ENCODE data around the gene ADGRA3. TPM values are rescaled to one million over a fixed set of nuclear protein-coding genes. Genes with fewer than 3 reads are reported as not detected.

ADGRA3 gene
- total and polyA plus RNA-seq, 8 donors = 4.7 to 87.5 (median 27.8) TPM

DNA sequence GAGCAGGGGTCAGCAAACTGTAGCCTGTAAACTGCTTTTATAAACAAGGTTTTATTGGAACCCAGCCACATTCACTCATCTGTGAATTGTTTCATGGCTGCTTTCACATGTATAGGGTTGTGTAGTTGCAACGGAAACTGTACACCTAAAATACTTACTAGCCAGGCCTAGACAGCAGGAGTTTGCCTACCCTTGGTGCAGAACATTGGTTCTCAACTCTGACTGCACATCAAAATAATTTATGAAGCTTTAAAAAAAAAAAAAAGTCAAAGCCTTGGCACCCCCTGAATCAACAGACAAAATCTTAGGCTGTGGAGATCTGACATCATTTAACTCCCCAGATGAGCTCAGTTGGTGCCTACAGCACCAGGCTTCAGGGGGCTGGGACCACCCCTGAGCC, 27.8 kb downstream of the ADGRA3 start:
- H3K36me3 ChIP-seq = no peaks in the 10 kb centered on the region
- no peak for DNase-seq
- no peak overlapping the region for H3K4me3 ChIP-seq
- H3K27ac ChIP-seq = no peak overlapping the region
- H3K27me3 ChIP-seq = no peaks in the 10 kb centered on the region
- H3K4me1 ChIP-seq = peaks cover 0 to 46% (median 11%) of the 10 kb centered on the region in 4 donors
- intact Hi-C loops (cut with DNase I; ENCODE audit: low total_unique reads) = no loop called here
- 38 to 100% (median 98%) methylated on average over 1 of the region's 1 CpG for WGBS, 5 donors
- TF ChIP-seq EP300 (IDR thresholded peaks at IDR 0.05) (no peak), POLR2A (IDR thresholded peaks at IDR 0.05) (no peak), CTCF (IDR thresholded peaks at IDR 0.05) (no peak), POLR2AphosphoS5 (IDR thresholded peaks at IDR 0.05) (no peak)
- no peaks in the 10 kb centered on the region for H3K9me3 ChIP-seq

GRCh38 chr4:22487328-22487727, 28.5 kb downstream of the ADGRA3 start:
- Histone ChIP-seq H3K4me3 (no peak overlapping the region), H3K27me3 (no peaks in the 10 kb centered on the region), H3K27ac (no peak overlapping the region), H3K9me3 (no peaks in the 10 kb centered on the region), H3K4me1 (peaks cover 0 to 46% (median 11%) of the 10 kb centered on the region in 4 donors), H3K36me3 (no peaks in the 10 kb centered on the region)
- TF ChIP-seq POLR2A (IDR thresholded peaks at IDR 0.05) = no peak
- TF ChIP-seq CTCF (IDR thresholded peaks at IDR 0.05) = no peak
- no peak for TF ChIP-seq EP300 (IDR thresholded peaks at IDR 0.05)
- TF ChIP-seq POLR2AphosphoS5 (IDR thresholded peaks at IDR 0.05) = no peak
- 89 to 93% (median 91%) methylated on average over 5 of the region's 5 CpGs for WGBS, 5 donors
- intact Hi-C loops (cut with DNase I; ENCODE audit: low total_unique reads) = no loop called here
- no peak for DNase-seq

- no peak for TF ChIP-seq POLR2A (IDR thresholded peaks at IDR 0.05)
- TF ChIP-seq CTCF (IDR thresholded peaks at IDR 0.05) = no peak
- no peak for TF ChIP-seq EP300 (IDR thresholded peaks at IDR 0.05)
- no peak for TF ChIP-seq POLR2AphosphoS5 (IDR thresholded peaks at IDR 0.05)
- peaks cover 0 to 49% (median 15%) of the 10 kb centered on the region in 4 donors for H3K4me1 ChIP-seq
- H3K9me3 ChIP-seq = no peaks in the 10 kb centered on the region
- no peak for DNase-seq
- no peaks in the 10 kb centered on the region for H3K36me3 ChIP-seq
- no peaks in the 10 kb centered on the region for H3K27me3 ChIP-seq
- H3K27ac ChIP-seq = no peak overlapping the region
- 64 to 87% (median 76%) methylated on average over 4 of the region's 4 CpGs for WGBS, 5 donors
- no peak overlapping the region for H3K4me3 ChIP-seq
- intact Hi-C loops (cut with DNase I; ENCODE audit: low total_unique reads) = no loop called here
Observed at GRCh38 chr4:22486276-22486675, 29.6 kb downstream of the ADGRA3 start.

- H3K36me3 ChIP-seq = no peaks in the 10 kb centered on the region
- WGBS, 5 donors = 60 to 78% (median 65%) methylated on average over 4 of the region's 4 CpGs
- DNase-seq = peak in 1 of 2 donors; percentile 69
- H3K4me3 ChIP-seq = no peak overlapping the region
- peaks cover 0 to 49% (median 20%) of the 10 kb centered on the region in 4 donors for H3K4me1 ChIP-seq
- H3K9me3 ChIP-seq = no peaks in the 10 kb centered on the region
- TF ChIP-seq POLR2A (IDR thresholded peaks at IDR 0.05) = no peak
- no peak for TF ChIP-seq POLR2AphosphoS5 (IDR thresholded peaks at IDR 0.05)
- TF ChIP-seq EP300 (IDR thresholded peaks at IDR 0.05) = no peak
- TF ChIP-seq CTCF (IDR thresholded peaks at IDR 0.05) = no peak
- H3K27ac ChIP-seq = no peak overlapping the region
- intact Hi-C loops (cut with DNase I; ENCODE audit: low total_unique reads) = no loop called here
- H3K27me3 ChIP-seq = no peaks in the 10 kb centered on the region
Observed at GRCh38 chr4:22485737-22486136, 30.1 kb downstream of the ADGRA3 start.

Measured in stomach (tissue), 9 donors.